ENCODE data around the gene SULT4A1.

SULT4A1 gene

DNA sequence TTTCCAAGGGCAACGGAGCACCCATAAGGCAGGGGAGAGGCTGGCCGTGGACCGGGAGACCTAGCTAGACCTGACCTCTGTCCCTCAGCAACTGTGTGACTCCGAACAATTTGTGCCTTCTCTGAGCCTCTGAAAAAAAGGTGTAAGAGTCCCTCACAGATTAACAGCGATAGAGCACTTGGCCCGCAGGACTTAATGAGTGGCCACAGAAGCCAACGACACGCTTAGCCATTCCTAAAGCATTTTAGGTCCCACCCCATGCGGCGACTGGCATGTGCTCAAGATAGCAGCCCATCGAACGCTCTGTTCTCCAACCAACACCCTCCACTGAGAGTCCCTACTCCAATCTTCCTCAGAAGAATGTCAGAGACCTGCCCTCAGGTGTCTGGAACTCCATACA, 1.5 kb downstream of the SULT4A1 start:
- DNase-seq (ENCODE audit: low spot score) = no peak

DNA sequence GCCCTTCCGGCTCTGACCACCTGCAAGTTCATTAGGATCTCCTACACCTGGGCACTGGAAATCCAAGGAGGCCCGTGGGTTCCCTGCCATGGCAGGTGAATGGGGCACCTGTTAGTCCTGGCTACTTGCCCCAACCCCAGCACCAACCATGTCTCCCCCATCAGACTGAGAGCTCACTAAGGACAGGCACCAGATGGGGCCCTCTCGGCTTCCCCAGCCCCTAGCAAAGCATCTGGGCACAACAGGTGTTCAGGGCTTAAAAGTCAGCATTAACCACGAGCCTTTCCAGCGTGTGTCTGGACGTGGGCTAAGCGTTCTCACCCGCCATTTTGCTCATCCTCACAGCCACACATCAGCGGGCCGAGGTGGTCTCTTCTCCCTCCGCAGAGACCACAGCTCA, 2.2 kb downstream of the SULT4A1 start:
- DNase-seq (ENCODE audit: low spot score) = no peak

DNA sequence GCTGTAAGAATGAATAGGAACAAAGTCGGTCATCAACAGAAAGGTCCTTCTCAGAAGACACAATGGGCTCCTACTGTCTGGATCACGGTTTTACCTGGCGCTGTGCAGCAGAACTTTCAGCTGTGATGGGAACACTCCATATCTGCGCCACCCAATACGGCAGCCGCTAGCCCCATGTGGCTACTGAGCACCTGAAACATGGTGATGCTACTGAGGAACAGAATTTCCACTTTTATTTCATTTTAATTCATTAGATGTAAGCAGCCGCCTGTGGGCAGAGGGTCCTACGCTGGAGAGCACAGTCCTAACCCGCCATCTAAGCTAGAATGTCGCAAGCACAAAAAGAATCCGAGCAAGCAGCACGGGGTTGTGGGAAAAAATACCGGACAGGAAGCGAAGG, 2.7 kb downstream of the SULT4A1 start:
- DNase-seq (ENCODE audit: low spot score) = no peak

DNA sequence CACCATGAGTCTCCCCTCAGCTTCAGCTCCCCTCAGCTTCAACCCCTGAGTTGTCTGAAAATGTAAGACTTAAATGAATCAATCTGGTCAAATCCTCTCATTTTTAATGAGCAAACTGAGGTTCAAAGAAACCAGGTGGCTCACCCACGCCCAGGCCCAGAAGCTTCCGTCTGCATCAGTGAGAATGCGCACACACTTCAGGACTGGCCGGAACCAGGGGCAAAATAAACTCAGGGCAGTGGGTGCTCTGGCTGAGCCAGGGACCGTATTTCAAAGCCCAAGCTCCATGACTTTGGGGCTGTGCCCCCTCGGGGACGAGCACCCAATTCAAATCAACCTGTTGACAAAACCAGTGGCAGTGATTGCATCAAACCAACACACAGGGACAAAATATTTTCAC, 3.1 kb downstream of the SULT4A1 start:
- DNase-seq (ENCODE audit: low spot score) = no peak

DNA sequence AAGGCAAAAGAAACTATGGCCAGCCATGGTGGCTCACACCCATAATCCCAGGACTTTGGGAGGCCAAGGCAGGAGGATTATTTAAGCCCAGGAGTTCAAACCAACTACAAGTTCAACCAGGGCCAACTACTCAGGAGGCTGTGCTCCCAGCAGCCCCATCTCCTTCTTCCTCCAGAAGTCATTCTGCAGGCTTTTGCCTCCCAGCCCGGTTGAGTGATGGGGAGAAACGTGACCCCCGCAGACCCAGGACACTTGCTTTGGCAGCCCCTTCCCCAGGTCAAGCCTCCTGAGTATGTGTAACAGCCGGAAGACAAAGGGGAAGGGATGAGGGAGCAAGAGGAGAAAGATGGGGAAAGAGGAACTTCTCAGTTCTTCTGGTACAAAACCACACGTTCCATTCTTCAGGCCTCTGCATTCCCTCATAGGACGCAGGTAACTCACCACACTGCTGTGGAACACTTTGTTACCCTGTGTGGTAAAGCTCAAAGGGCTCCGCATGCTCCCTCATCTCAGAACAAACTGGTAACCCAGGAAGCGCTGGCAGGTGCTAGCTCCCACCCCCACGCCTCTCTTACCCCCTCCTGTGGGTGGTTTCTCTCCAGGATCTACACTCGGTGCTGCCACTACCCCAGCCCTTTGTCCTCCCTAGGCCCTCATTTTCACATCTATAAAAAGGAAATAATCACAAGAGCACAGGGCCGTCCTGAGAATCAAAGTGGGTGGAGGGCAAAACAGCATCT, 4.0 kb downstream of the SULT4A1 start:
- DNase-seq (ENCODE audit: low spot score) = no peak

DNA sequence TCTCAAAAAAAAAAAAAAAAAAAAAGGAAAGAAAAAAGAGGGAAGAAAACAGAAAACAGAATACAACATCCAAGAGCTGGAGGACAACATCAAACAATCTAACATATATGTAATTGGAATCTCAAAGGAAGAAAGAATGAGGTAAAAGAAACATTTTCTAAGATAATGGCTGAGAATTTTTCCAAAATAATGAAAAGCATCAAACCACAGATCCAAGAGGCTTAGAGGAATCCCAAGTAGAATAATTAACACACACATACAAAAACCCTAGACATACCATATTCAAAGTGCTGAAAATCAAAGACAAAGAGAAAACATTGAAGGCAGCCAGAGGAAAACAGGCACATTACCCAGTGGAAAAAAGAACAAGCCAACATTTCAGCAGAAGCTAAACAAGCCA, 4.9 kb downstream of the SULT4A1 start:
- DNase-seq (ENCODE audit: low spot score) = no peak

DNA sequence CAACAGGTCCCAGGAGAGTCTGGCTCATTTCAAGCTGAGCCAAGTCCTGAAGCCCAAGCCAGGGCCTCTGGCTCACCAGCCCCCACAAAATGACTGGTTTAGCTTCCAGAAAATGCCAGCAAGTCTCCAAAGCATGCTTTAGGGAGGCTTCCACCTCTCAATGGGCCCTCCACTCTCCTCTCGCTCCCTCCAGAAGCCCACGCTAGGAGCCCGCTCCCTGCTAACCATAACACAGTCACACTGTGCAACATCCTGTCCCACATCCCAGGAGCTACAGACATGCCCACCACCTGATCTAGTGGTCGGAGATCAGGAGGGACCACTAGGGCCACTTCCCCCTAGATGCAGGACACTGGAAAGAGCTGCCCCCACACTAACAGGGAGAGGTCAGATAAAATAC, 6.9 kb downstream of the SULT4A1 start:
- DNase-seq (ENCODE audit: low spot score) = no peak

DNA sequence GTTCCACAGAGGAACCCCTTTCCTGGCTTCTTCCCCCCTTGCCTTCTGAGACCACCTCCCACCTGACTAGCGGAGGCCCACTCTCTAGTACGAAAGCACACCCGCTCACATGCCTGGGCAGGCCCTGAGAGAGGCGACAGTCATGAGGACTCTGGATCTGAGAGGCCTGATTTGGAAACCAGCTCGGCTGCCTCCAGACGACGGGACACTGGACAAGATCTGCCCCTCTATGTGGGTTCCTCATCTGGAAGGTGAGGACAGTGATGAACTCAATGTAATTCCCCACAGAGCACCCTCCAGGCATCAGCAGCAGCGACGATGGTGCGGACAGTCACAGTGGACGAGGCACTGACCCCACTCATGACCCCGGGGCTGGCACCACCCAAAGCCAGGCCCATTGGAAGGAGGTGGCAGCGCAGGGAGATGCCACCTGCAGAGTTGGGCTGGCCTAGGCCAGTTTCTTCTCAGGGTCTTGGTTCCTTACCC, 7.5 kb downstream of the SULT4A1 start:
- no peak for DNase-seq (ENCODE audit: low spot score)

DNA sequence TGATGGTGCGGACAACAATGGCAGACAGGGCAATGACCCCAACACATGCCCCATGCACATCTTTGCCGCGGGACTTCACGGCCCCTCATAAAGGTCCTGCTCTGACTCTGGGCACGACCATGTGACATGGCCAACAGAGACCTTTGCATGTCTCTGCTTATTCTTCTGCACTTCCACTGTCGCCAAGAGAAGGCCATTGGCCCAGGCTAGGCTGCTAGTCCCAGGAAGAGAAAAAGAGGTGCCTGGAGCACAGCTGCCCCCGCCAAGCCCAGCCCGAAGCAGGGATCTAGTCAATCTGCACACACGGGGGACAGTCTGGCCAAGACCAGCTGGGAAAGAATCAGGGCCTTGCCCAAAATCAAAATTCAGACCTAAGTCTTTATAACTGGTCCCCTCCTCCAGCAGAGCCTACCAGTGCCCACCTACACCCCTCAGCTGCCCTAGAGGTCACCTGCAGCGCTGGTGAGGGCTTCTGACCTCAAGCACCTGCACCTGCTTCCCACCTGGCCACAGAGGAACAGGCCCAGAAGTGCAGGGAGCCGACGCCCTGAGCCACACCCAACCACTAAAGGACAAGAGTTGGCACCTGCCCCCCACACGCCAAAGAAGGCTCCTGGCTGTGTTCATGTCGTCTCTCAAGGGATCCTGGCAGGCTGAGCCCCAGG, 8.1 kb downstream of the SULT4A1 start:
- no peak for DNase-seq (ENCODE audit: low spot score)

DNA sequence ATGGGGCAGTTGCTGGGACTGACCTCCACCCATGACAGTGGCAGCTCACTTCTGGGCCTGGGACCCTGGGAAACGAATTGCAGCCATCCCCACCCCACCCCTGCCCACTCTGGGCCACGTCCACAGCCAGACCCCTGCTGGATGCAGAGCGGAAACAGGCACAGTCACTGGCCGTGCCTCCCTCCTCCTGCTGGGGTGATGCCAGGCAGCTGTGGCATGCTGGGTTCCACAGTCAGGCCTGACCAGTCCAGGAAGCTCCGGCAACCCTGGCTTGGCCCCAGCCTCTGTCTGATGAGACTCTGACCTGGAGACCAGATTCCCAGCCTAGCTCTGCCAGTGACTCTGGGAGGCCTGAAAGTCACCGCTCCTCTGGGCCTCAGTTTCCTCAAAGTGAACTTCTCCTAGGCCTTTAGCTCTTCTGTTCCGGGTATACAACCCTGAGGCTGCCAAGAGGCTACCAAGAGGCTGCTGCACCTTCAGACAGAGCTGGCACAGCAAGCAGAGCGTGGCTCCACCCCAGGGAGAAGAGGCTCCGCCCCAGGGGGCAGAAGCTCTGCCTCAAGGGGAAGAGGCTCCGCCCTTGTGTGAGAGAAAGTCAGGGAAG, 8.9 kb downstream of the SULT4A1 start:
- no peak for DNase-seq (ENCODE audit: low spot score)

DNA sequence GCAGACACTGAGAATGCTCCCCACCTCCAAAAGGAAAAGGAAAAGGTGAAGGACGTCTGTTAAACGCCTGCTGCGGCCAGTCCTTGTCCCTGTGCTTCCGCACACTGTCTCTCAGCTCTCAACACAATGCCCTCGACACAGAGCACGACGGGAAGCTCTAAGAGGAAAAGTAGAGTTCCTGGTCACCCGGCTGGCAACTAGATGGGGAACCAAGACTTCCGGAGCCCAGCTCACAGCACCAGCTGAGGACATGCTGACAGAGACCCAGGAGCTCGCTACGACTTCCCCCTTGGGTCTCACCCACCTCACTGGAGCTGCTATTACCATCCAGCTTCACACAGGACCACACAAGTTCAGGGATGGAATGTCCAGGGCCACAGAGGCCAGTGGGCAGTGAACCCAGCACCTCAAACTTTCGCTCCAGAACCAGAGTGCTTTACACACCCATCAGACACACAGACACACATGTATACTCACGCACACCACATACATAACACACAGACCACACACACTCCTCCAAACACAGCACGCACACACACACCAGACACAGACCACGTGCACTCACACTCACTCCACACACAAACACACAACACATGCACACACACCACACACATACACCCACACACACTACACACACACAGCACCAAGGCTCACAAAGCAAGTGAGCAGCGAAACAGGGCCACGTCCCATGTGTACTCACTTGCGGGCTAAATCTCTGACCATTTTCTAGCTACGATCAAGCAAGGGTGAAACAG, 9.6 kb downstream of the SULT4A1 start:
- DNase-seq (ENCODE audit: low spot score) = peak; percentile 22

DNA sequence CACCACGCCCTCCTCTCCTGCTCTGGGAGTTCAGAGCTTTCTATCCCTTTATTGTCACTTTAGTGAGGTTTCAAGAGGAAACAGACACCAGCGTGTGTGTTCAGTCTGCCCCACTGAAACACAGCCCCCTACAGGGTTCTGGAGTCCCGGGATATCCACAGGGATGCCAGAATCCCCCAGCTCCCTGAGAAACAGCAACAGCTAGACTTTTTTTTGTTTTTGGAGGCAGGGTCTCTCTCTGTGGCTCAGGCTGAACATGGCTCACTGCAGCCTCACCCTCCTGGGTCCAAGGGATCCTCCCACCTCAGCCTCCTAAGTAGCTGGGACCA, 10.4 kb downstream of the SULT4A1 start:
- DNase-seq (ENCODE audit: low spot score) = no peak

DNA sequence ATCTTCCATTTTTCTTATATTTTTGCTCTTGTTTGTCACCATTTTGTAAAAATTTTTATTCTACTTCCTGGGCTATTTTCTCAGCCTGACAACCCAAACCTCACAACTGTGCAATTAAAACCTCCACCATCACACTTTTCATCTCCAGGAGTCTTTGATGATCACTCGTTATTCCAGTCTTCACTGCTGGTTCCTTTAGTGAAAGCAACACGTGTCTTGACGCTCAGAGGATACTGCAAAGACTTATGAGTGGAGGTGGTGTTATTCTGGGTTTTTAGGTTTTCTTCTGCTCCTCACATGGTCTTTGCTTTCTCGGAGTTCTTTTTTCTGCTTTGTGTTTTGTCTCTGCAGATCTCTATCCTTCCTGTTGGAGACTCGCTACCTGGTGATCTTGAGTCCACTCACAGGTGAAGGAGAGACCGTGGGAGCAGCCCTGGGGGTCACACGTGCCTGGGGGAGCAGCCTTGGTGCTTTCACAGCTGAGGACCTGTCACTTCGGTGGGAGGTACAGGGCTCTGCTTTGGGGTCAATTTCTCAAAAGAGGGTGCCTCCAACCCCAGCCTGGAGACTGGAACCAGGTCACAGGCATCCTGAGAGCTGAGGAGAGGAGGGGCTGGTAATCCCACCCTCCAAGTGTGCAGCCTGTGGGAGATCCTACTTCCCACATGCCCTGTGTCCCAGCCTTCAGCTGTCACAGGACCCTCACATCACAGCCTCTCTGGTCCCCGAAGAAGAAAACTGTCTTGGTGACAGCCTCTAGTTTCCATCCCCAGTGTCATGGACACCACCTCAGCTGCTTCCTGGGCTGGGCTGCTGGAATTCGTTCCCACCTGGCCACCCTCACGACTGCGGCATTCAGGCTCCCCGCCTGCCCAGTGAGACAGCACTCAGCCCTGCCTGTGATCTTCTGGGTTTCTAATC, 11.0 kb downstream of the SULT4A1 start:
- no peak for DNase-seq (ENCODE audit: low spot score)

DNA sequence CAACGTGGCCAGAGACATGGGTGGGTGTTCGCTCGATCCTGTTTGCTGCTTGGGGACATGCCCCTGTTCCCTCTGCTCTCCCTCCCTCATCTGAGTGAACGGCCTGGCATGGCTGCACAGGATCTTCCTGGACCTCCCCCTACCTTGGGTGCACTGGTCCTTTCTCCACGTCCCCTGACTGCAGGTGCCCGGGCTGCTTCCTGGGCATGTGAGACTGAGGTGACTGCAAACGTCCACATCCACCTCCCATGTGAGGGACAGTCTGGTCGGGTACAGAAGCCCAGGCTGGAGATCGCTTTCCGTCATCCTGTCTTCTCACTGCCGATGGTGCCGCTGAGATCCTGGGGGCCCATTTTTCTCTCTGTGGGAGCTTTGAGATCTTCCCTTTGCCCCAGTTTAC, 11.8 kb downstream of the SULT4A1 start:
- DNase-seq (ENCODE audit: low spot score) = no peak

DNA sequence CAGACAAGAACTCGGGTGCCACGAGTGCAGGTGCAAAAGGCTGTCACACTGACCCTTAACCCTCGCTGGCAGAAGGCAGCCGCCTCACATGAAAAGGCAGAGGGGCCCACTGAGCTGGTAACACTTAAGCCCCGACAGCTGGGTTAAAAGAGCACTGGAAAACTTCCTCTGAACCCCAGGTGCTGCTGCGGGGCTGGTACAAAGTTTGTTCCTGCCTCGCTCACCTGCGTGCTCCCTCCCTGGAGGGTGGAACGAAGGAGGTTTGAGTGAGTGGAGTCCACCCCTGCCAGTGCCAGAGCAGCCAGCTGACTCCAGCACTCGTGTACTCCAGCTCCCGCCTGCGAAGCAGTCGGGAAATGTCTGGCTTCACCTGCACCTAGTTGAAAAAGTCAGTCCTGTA, 12.6 kb downstream of the SULT4A1 start:
- DNase-seq (ENCODE audit: low spot score) = no peak

DNA sequence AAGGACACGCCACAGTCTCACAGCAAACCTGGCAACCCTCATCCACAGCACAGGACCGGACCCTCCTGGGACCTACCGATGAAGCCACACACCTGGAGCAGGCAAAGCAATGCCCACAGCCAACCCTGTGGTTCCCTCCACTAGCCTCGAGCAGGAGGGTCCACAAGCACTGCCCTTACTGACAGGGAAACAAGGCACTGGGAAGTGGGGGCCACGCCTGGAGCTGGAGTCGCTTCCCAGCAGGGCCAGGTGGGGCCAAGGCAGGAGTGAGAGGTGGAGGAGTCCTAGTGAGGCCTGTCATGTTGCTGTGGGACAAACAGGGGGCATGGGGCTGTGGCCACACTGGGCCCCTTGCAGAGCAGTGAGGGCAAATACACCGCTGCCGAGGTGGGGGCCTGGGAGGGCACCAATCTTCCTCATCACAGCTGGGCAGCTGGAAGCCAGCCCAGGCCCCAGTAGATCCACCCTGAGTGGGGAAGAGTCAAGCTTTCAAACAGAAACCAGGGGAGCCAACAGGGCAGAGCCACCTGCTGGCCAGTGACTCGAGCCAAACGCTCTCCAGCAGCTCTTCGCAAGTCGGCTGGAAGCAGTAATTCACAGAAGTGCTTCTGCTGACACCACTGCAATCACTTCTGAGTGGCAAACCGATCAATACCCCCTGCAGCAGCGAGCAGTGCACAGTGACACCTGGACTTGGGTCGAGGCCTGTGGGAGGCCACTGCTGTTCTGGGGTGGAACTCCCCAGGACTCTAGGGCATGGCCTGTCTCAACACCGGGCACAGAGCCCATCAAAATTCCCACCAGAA, 13.7 kb downstream of the SULT4A1 start:
- no peak for DNase-seq (ENCODE audit: low spot score)

DNA sequence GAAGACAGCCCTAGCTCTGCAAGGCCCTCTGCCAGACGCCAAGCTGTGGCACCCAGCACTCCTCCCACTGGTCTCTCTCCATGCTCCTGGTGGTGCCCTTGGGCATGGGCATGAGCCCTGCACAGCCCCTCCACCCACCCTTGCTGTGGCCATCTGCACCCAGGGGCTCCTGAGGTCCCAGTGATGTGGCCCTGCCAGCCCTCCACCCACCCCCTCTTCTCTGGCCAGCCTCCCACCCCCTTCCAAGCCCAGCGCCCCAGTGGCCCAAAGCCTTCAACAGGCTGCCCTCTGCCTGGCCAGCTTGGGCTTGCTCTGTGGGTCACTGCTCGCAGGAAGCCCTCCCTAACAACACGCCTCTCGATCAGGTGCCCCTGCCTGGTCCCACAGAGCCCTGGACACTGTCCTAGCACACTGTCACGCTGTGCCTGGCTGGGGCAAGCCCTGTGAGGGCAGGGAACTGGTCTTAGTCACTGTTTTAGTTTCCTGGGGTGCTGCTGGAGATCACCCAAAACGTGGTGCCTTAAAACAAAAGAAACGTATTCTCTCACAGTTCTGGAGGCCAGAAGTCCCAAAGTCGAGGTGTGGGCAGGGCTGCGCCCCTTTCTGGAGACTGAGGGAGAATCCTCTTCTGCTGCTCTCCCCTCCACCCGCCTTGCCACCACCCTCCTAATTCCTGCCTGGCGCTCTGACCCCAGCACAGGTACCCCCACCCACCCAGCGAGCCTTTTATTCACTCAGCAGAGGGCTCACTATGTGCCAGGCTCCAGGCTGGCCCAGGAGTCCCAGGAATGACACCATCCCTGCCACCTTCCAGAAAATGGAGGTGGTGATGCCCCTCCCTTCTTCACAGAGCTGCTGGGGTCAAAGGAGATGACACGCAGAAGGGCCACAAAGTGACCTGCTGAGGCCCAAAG, 14.7 kb downstream of the SULT4A1 start:
- DNase-seq (ENCODE audit: low spot score) = no peak

DNA sequence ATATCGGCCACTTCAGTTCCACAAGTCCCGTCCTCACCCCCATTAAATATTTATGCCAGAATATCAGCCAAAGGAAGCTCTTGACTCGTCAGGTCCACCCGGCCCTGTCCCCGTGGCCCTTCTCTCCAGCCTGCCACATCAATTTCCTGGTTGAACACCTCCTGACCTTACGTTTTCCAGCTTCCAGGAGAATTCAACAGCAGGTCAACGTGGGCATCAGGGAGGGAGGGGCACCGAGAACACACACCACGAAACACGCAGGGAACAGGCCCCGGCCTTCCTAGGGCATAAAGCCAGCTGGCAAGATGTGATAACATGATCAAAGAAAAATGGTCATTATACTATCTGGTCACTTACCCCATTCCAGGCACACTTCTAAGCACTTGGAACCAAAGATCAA, 15.3 kb downstream of the SULT4A1 start:
- no peak for DNase-seq (ENCODE audit: low spot score)

DNA sequence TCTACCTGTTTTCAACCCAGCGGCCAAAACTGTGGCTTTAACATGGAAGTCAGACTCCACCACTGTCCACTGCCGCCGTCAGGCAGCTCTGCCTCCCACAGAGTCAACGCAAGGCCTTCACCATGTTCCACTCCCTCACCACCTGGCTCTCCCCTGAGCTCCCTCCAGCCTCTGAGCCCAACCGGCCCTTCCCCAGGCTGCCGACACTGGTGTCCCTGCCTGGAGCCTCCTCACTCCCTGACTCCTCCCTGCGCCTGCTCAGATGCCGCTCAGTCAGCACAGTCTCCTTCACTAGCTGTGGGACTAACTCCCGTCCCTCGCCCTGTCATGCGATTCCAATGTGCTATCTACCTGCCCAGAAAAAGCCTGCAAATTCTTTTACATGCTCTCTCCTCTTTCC, 16.3 kb downstream of the SULT4A1 start:
- DNase-seq (ENCODE audit: low spot score) = no peak

Data from pons (tissue), 1 donor.